GM19467 (cell line): Measurements from ENCODE around the gene SIDT1.

Experiments
- ATAC-seq: cut with Tn5 transposase; IDR thresholded peaks from one replicate; pipeline ENCODE4 v1.9.1; 2021; ENCODE audit warnings: mild to moderate bottlenecking, moderate library complexity; ENCODE audit not compliant: unreplicated experiment

Gene SIDT1

GRCh38 chr3:113531826-113532697, at the start of gene SIDT1:
SIDT1 (plus strand) TSS chr3:113532555; CDS start chr3:113533022, 467 bp downstream.
- ATAC-seq = peak; percentile 63

GRCh38 chr3:113485161-113485609, 47.2 kb upstream of the SIDT1 start:
- no peak for ATAC-seq

DNA sequence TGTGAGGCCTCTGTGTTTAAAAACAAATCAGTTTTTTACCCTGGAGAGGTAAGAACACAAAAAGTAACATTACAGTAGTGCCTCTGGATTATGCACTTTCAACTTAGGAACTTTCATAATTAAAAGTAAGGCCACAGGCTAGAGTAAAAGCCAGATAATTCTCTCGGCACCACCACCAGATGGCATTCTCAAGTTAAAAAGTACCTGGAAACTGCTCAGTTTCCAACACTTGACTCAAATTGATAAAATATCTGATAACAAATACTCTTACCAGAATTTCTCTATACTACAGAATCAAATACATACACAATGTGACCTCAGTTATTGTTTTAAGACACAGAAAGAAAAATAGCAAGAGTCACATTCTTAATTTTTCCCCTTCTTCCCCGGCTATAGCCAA, 37.3 kb upstream of the SIDT1 start:
- no peak for ATAC-seq

GRCh38 chr3:113496924-113497323, 35.4 kb upstream of the SIDT1 start:
- no peak for ATAC-seq

- ATAC-seq = no peak
Measured at GRCh38 chr3:113498221-113499005, 33.9 kb upstream of the SIDT1 start.

GRCh38 chr3:113499081-113499480, 33.3 kb upstream of the SIDT1 start:
- ATAC-seq = no peak

DNA sequence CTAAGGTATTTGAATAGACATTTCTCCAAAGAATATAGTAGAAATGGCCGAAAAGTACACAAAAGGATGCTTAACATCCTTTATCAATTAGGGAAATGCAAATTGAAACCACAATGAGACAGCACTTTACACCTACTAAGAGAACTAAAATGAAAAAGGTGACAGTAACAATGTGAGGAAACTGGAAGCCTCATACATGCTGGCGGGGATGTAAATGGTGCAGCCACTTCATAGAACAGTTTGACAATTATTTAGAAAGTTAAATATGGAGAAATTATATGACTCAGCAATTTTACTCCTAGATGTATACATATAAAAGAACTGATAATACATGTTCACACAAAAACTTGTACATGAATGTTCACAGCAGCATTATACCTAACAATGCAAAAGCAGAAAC, 30.8 kb upstream of the SIDT1 start:
- ATAC-seq = no peak

- ATAC-seq = no peak
Measured at GRCh38 chr3:113505867-113506266, 26.5 kb upstream of the SIDT1 start.

DNA sequence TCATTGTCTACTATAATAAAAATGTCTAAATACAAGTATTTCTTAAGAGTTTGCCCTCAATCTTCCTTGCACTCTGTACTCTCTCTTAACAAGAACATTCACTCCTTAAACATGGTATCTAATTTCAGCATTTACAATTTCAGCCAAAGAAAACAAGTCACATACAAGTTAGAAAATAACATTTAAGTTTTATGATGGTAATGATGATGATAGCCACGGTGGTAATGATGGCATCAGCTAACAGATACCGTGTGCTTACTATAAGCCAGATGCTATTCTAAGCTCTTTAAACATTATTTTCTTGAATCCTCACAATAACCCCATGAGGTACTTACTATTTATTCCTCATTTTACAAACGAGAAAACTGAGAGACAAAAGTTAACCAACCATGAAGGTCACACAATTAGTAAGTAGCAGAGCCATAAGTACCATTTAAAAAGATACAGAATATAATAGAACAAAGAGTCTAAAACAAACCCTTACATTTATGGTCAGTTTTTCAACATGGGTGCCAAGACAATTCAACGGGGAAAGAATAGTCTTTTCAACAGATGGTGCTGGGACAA, 24.8 kb upstream of the SIDT1 start:
- ATAC-seq = no peak

GRCh38 chr3:113508966-113509365, 23.4 kb upstream of the SIDT1 start:
- ATAC-seq = no peak

DNA sequence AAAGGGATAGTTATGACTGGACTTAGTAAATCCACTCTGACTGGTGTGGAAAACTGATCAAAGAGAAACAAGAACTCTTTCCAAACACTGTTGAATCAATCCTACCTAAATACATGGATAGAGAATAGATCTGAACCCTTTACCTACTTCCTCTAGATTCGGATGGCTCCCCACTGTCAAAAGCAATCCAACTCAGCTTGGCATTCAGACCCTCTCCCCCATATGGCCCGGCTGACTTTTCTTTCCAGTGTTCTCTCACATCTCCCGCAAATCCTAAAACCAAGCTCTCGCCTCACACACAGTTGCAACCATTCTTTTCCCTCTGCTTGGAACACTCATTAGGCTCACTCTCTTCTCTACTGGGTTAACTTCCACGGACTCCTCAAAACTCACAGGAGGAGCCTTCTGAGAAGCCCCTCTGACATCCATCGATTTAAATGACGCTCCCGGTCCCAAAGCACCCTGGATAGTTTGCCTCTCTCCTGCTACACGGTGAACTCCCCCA, 18.0 kb upstream of the SIDT1 start:
- ATAC-seq = no peak

DNA sequence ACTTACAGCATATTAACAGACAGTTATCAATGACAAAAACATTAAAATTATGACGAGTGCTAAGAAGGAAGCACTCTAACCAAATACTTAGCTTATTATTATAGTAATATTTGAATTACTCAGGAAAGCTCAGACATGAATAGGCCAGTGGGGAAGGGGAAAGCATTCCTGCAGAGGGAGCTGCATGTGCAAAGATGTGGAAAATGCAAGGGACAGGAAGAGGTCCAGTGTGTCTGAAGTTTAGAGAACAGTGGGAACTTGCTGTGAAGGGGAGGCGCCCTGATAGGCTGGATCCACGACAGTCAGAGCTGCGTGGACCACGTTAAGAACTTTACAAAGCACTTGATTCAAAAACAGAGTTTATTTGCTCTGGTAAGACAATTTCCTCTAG, 16.2 kb upstream of the SIDT1 start:
- no peak for ATAC-seq

- ATAC-seq = no peak
Measured at GRCh38 chr3:113521981-113522380, 10.4 kb upstream of the SIDT1 start.

DNA sequence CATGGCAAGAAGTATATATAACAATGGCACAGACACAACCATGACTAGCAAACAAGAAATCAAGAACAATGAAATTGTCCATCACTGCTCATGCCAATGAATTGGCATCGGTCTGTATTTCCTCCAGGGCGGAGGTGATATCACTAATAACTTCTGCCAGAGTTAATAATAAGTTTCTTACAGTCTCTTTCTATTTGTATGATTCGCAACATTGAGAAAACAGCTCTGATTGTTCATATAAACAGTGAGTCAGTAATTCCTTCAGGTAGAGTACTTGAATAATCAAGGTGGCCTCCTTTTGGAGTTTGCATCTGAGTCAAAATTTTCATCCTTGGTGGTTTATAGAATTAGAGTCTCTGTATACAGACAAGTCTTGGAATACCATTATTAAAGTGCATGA, 9.1 kb upstream of the SIDT1 start:
- no peak for ATAC-seq

DNA sequence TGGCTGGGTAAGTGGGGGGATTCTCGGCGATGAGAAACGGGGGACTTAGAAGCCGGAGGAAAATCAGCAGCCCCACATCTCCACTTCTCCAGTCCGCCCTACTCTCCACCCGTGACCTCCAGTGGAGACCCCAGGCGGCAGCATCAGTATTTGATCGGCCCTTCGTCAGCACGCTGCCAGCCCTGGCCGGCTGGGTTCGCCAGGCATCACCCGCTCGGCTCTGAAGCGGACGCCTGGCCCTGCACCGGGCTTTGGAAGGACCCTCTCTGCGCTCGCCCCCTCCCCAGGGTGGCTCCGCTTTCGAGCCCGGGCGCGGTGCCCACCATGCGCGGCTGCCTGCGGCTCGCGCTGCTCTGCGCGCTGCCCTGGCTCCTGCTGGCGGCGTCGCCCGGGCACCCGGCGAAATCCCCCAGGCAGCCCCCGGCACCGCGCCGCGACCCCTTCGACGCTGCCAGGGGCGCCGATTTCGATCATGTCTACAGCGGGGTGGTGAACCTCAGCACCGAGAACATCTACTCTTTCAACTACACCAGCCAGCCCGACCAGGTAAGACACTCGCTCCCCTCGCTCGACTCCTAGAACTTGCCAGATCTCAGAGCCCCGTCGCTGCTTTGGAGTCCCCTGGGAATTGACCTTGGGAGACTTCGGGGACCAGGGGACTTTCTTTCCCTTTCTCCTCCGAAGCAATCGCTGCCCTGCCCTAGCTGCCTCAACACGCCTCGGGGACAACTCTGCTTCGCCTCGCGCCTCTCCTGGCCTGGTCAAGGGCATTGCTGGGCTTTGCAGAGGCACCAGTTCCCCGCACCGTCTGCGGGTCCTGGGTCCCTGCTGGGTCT, 561 bp downstream of the SIDT1 start:
- ATAC-seq = peak; percentile 36

GRCh38 chr3:113533534-113533892, 1.2 kb downstream of the SIDT1 start:
- ATAC-seq = peak; percentile 28

DNA sequence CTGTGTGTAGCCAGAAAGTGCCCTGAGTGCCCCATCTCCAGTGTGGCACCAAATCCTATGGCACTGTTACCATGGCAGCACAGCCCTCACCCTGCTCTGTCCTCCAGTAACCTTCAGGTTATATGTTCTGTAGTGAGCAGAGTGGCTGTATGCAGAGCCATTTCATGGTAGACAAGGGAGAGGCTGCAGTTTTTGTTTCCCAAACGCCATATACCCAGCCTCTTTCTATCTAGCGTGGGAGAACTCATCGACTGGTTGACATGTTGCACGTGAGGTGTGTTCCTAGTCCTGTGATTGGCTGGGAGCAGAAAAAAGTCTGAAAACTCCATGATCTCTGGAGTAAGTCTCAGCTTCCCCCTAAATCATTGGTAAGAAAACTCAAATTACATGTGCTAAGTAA, 2.0 kb downstream of the SIDT1 start:
- ATAC-seq = no peak

DNA sequence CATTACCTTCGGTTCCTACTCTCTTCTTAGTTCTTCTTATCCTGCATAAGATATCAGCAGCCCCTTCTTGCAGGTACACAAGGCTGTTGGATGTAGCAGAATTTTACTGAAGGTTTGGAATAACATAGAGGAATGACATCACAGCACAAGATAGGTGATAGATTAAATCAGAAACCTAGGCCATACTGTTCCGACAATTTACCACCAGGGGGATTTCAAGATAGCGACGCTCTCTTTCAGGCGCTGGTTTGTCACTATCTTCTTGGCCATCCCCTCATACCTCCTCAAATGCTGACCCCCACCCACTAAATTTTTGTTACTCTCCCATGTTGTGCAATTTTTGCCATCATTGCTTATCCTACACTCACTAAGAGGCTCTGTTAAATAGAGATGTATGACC, 3.5 kb downstream of the SIDT1 start:
- no peak for ATAC-seq

DNA sequence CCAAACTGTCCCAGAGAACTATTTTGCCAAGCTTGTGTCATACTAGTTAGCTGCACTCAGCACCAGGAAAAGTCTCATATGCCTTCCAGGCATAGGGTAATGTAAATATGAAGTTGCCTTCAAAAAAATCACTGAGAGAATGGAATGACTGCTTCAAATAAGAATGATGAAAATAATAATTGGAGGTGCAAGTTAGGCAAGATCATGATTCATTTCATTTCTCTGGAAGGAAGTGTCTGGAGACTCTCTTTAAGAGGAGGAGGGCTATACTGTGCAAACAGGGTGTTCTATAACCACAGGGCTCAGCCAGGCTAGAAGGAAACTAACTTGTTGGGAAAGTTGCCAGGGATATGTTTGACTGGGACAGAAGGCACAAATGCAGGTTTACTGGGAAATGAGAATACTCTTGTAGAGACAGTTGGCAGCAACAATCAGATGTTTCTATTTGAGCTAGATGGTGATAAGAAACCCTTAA, 4.3 kb downstream of the SIDT1 start:
- no peak for ATAC-seq

DNA sequence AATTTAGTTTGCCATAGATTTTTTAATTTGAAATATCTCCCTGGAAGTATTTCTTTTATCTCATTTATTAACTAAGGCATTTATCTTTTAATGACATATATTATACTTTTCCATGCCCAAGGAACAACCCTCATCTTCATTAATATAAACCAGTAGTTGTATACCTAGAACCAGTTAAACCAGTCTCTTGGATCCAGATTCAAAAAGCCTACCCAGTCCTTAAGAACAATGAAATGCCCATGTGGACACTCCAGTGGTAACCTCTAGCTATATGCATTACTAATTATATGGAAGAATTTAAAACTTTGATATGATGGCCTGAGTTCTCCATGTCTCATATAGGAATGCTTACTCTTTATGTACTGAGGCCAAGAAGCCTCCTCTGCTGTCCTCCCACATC, 4.8 kb downstream of the SIDT1 start:
- ATAC-seq = no peak

DNA sequence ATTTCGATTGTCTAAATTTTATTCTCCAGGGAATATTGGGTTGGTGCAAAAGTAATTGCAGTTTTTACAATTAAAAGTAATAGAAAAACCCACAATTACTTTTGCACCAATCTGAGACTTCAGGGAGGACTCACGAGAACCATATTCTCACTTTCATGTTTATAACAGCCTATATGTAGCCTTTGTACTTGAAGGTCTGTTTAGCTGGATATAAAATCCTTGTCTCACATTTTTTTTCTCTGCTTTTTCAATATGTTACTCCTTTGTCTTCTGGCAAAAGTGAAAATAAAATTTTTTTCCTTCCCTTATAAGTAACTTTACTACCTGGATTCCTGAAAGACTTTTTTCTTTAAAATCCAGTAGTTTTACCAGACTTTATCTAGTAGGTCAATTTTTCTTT, 9.2 kb downstream of the SIDT1 start:
- no peak for ATAC-seq
